Measurements from ENCODE around the gene GLP2R. TPM values are rescaled to one million over a fixed set of nuclear protein-coding genes. Genes with fewer than 3 reads are reported as not detected.

GLP2R gene
- total and polyA plus RNA-seq, 8 donors, result 0.93 to 2.6 (median 2.2) TPM

- no peak overlapping the region for H3K4me3 ChIP-seq
- H3K27ac ChIP-seq, result no peak overlapping the region
- peaks cover 0 to 3% of the 10 kb centered on the region in 2 donors for H3K27me3 ChIP-seq
- no peak for TF ChIP-seq CTCF (IDR thresholded peaks at IDR 0.05)
- H3K36me3 ChIP-seq, result no peaks in the 10 kb centered on the region
- intact Hi-C loops (cut with DNase I), result no loop called here
- H3K9me3 ChIP-seq, result no peaks in the 10 kb centered on the region
- ATAC-seq (no peak), DNase-seq (no peak)
- H3K4me1 ChIP-seq, result no peaks in the 10 kb centered on the region
These were observed 7.0 kb upstream of the GLP2R start for GRCh38 chr17:9818760-9819159.

GRCh38 chr17:9820448-9820847 lies 5.3 kb upstream of the GLP2R start:
- no peak for ATAC-seq
- TF ChIP-seq CTCF (IDR thresholded peaks at IDR 0.05), result no peak
- no peaks in the 10 kb centered on the region for H3K9me3 ChIP-seq
- H3K4me3 ChIP-seq, result no peak overlapping the region
- intact Hi-C loops (cut with DNase I), result no loop called here
- H3K4me1 ChIP-seq, result no peaks in the 10 kb centered on the region
- H3K36me3 ChIP-seq, result no peaks in the 10 kb centered on the region
- no peak for DNase-seq
- H3K27ac ChIP-seq, result no peak overlapping the region
- peaks cover 0 to 18% of the 10 kb centered on the region in 2 donors for H3K27me3 ChIP-seq

- no peak for ATAC-seq
- intact Hi-C loops (cut with DNase I), result no loop called here
- Histone ChIP-seq H3K4me3 (no peak within 1 kb of the TSS), H3K27ac (no peak within 1 kb of the TSS), H3K36me3 (no peaks in the 10 kb centered on the region), H3K4me1 (no peaks in the 10 kb centered on the region), H3K9me3 (no peaks in the 10 kb centered on the region), H3K27me3 (peaks cover 0 to 28% of the 10 kb centered on the region in 2 donors)
- DNase-seq, result no peak
- no peak for TF ChIP-seq CTCF (IDR thresholded peaks at IDR 0.05)
These were observed 3.8 kb upstream of the GLP2R start, which contains the start of gene GSG1L2 for GRCh38 chr17:9821921-9822320. TSS of gene GSG1L2 (minus strand) at chr17:9822079. CDS start at chr17:9822071, 8 bp downstream.

GRCh38 chr17:9824094-9824493 lies 1.6 kb upstream of the GLP2R start:
- no peaks in the 10 kb centered on the region for H3K4me1 ChIP-seq
- no peak overlapping the region for H3K4me3 ChIP-seq
- no peaks in the 10 kb centered on the region for H3K9me3 ChIP-seq
- no peaks in the 10 kb centered on the region for H3K36me3 ChIP-seq
- no peak overlapping the region for H3K27ac ChIP-seq
- ATAC-seq (no peak), DNase-seq (no peak)
- intact Hi-C loops (cut with DNase I), result no loop called here
- no peak for TF ChIP-seq CTCF (IDR thresholded peaks at IDR 0.05)
- H3K27me3 ChIP-seq, result peaks cover 0 to 34% of the 10 kb centered on the region in 2 donors

- DNase-seq (no peak), ATAC-seq (no peak)
- peaks cover 0 to 41% of the 10 kb centered on the region in 2 donors for H3K27me3 ChIP-seq
- intact Hi-C loops (cut with DNase I), result no loop called here
- TF ChIP-seq CTCF (IDR thresholded peaks at IDR 0.05), result no peak
- no peak overlapping the region for H3K4me3 ChIP-seq
- no peaks in the 10 kb centered on the region for H3K9me3 ChIP-seq
- no peak overlapping the region for H3K27ac ChIP-seq
- H3K4me1 ChIP-seq, result no peaks in the 10 kb centered on the region
- H3K36me3 ChIP-seq, result no peaks in the 10 kb centered on the region
These were observed 856 bp upstream of the GLP2R start for GRCh38 chr17:9824797-9825338.
